NB4 (cell line): ENCODE measurements around the gene NECAB2.

Experiments
- MYC ChIP-seq: IDR thresholded peaks from 2 replicates; pipeline ENCODE4 v1.6.1; 2011; ENCODE audit warnings: low read depth, low read length
- POLR2A ChIP-seq: IDR thresholded peaks from 2 replicates; pipeline ENCODE4 v1.6.1; 2011; ENCODE audit warnings: mild to moderate bottlenecking; ENCODE audit not compliant: insufficient read length; ENCODE audit errors: extremely low read depth
- TF ChIP-seq, protein P1 (sequence below): IDR thresholded peaks from one replicate; pipeline ENCODE4 v1.5.1; 2012; ENCODE audit warnings: low read depth, low read length

- TF ChIP-seq, protein P1, sequence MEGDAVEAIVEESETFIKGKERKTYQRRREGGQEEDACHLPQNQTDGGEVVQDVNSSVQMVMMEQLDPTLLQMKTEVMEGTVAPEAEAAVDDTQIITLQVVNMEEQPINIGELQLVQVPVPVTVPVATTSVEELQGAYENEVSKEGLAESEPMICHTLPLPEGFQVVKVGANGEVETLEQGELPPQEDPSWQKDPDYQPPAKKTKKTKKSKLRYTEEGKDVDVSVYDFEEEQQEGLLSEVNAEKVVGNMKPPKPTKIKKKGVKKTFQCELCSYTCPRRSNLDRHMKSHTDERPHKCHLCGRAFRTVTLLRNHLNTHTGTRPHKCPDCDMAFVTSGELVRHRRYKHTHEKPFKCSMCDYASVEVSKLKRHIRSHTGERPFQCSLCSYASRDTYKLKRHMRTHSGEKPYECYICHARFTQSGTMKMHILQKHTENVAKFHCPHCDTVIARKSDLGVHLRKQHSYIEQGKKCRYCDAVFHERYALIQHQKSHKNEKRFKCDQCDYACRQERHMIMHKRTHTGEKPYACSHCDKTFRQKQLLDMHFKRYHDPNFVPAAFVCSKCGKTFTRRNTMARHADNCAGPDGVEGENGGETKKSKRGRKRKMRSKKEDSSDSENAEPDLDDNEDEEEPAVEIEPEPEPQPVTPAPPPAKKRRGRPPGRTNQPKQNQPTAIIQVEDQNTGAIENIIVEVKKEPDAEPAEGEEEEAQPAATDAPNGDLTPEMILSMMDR, result no peak
- TF ChIP-seq POLR2A, result no peak
- no peak for TF ChIP-seq MYC
These were observed 39.5 kb downstream of the NECAB2 start for GRCh38 chr16:84007520-84007919.
